AG04449 (cell line): Measurements from ENCODE around the gene GALNT2.

ENCODE experiments used
- CTCF ChIA-PET: fragments of 350-600 bp; formaldehyde crosslinking; extraction: SDS; loops from one replicate; lab custom pipeline; 2021; ENCODE audit warnings: antibody characterized with exemption; lab: Yijun Ruan, JAX
- POLR2A ChIA-PET: fragments of 400-600, 350-600 bp; formaldehyde crosslinking; extraction: SDS; loops from one replicate; lab custom pipeline; 2020; ENCODE audit warnings: antibody characterized with exemption, inconsistent platforms; lab: Yijun Ruan, JAX
- DNase-seq: peaks from one replicate; pipeline ENCODE4 v3.0.0-alpha.2; 2010; ENCODE audit warnings: low read depth, low spot score
- H3K4me3 ChIP-seq: 2 replicates; pipeline ENCODE4 v1.5.1; 2011; ENCODE audit warnings: low read depth, mild to moderate bottlenecking, control low read depth, low read length
- CTCF ChIP-seq: IDR thresholded peaks from one replicate; pipeline ENCODE4 v1.5.1; 2011; ENCODE audit warnings: mild to moderate bottlenecking, moderate library complexity, low read length, control low read depth, inconsistent platforms; ENCODE audit not compliant: insufficient read depth; ENCODE audit errors: missing control alignments

Gene GALNT2

GRCh38 chr1:230191079-230191804 is 124.2 kb downstream of the GALNT2 start:
- TF ChIP-seq CTCF: no peak
- no peak for DNase-seq
- CTCF ChIA-PET: interaction anchor here (1.5 kb wide), 1 partner anchor 476 kb away, joined by 3 read pairs; no protein-coding TSS in a partner anchor
- no peak overlapping the region for H3K4me3 ChIP-seq
- POLR2A ChIA-PET: no interaction called here

GRCh38 chr1:230191855-230192254 is 124.8 kb downstream of the GALNT2 start:
- ChIA-PET POLR2A (no interaction called here), CTCF (interaction anchor here (1.5 kb wide), 1 partner anchor 477 kb away, joined by 3 read pairs; no protein-coding TSS in a partner anchor)
- no peak for DNase-seq
- TF ChIP-seq CTCF: no peak
- no peak overlapping the region for H3K4me3 ChIP-seq

GRCh38 chr1:230194525-230194924 is 127.5 kb downstream of the GALNT2 start:
- CTCF ChIA-PET: no interaction called here
- DNase-seq: no peak
- POLR2A ChIA-PET: no interaction called here
- no peak overlapping the region for H3K4me3 ChIP-seq
- TF ChIP-seq CTCF: no peak

GRCh38 chr1:230195199-230195598 is 128.2 kb downstream of the GALNT2 start:
- CTCF ChIA-PET: interaction anchor here (1.4 kb wide), 1 partner anchor 10 kb away, joined by 3 read pairs; no protein-coding TSS in a partner anchor

GRCh38 chr1:230196077-230196476 is 129.0 kb downstream of the GALNT2 start:
- no peak for TF ChIP-seq CTCF
- no peak overlapping the region for H3K4me3 ChIP-seq
- ChIA-PET CTCF (interaction anchor here (1.4 kb wide), 1 partner anchor 9 kb away, joined by 3 read pairs; no protein-coding TSS in a partner anchor), POLR2A (no interaction called here)
- DNase-seq: no peak

More at GRCh38 chr1:230195199-230195598, 128.2 kb downstream of the GALNT2 start:
- no peak for TF ChIP-seq CTCF
- POLR2A ChIA-PET: no interaction called here
- no peak for DNase-seq
- H3K4me3 ChIP-seq: no peak overlapping the region

- DNase-seq: no peak
- CTCF ChIA-PET: no interaction called here
- POLR2A ChIA-PET: no interaction called here
- no peak for TF ChIP-seq CTCF
- no peak overlapping the region for H3K4me3 ChIP-seq
These were observed 130.9 kb downstream of the GALNT2 start for GRCh38 chr1:230197644-230198567.
